ENCODE data around the gene RCHY1.
"Not testable (repeated sequence)": the region's sequence is repeated elsewhere in the genome, so short reads cannot be mapped to it uniquely, and the experiment has no call there.

The RCHY1 gene

DNA sequence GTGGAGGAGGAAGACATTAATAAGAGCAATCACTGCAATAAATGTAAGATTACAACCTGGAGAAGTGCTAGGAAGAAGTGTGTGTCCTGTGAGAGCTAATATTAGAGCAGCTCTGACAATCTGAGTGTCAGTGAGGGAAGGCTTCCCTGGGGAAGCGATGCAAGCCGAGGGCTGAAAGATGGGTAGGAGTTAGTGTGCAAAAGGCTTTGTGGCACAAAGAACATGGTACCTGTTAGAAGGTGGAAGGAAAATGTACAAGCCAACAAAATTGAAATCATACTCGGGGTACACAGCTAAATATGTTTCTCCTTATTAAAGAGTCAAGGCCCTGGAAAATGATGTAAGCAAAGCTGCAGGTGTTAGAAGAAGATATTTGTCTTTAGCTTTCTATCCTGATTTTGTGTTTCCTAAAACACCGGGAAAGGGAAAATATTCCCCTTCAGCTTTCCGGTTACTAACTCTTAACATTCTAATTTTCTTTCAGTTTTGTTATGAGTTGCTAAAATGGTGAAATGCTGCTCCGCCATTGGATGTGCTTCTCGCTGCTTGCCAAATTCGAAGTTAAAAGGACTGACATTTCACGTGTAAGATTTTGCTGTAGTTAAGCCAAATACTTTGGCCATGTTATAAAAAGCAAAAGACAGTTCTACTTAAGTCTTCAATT is 878 bp upstream of the RCHY1 start:
- no peak for DNase-seq

DNA sequence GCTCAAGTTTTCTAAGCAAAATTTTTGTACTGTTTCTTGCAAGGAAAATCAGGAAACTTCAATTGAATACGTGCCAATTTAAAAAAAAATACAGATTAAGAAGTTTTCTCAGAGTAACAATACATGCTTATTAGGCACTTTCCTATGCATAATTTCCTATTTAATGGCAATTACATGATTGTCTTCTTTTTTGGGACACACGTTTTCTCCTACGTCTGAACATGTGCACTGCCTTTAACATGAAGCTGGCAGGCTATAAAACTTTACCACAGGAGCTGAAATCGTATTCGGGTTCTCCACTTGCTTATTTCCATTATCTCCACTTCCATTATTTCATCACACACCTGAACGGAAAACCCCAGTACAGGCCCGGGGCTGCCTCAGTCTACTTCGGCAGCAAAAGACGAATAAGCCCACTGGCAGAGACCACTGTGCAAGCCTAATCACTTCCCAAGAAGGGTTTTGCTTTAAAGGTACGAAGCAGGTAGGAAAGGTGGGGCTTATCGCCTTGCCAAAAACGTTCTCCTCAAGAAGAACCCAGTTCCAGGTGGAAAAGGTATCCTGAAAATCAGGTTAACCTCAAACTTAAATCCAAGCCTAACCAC is 575 bp downstream of the RCHY1 start:
- no peak for DNase-seq

DNA sequence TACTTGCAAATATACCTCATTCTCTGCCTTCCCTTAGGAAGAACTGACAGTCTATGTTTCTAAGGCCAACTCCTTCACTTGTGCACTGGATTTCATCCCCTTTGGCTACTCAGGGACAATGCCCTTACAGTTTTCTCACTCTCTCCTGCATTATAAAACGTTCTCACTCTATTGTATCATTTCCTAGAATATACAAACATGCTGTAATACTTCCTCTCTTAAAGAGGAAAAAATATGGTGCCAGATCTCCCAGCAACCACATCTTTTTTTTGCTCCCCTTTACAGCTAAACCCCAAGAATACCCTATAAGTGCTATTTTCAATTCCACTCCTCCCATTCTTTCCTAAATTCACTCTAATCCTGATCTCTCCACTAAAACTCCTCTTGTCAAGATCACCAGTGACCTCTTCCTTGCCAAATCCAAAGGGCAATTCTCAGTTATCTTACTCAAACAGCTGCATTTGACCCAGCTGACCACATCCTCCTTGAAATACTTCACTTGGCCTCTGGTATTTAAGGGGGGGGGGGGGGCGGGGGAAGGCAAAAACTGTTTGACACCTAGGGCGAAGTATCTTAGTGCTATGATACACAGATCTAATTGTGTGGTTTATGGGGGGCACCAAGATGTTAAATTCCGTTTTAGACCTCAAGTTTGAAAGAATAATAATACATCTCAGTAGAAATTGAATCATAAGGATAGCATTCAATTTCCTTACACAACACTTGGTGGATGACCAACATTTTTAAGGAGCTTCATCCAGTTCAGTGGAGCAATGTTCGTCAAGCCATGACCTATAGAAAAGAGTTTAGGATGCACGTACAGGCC is 1.6 kb downstream of the RCHY1 start:
- no peak for DNase-seq

DNA sequence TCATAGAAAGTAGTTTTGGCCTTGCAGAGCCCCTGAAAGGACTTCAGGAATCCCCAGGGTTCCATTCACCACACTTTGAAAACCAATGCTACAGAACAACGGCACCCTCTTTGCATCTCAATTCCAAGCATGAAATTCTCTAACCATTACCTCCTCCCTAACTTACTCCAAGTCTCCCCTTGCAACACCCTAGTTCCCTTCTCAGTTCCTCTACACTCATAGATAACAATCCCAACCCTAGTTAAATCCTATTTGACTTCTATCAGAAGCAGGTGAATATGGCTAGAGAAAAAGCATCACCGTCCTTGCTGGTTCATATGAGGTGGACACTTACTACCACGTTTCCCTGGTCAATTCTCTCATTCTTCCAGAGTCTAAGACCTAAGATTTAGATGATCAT is 2.4 kb downstream of the RCHY1 start:
- no peak for DNase-seq

- not testable (repeated sequence) for DNase-seq
These were observed 4.6 kb downstream of the RCHY1 start for GRCh38 chr4:75509592-75509991.

DNA sequence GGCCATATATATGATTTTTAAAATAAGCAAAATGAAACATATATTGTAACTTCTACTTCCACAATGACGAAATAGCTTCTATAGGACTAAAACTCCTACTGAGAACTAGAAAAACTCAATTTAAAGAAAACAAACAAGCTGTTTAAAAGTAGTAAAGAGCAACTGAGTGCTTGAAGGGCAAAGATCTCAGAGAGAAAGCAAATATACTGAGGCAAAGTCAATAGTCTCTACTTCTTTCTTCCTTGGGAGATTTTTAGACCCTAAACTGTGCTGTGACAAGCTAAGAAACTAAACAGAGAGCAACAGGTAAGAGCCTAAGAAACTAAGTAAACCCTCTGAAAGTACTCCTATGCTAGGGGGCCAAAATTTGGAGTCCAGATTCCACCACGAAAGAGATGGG is 8.6 kb downstream of the RCHY1 start:
- no peak for DNase-seq

DNA sequence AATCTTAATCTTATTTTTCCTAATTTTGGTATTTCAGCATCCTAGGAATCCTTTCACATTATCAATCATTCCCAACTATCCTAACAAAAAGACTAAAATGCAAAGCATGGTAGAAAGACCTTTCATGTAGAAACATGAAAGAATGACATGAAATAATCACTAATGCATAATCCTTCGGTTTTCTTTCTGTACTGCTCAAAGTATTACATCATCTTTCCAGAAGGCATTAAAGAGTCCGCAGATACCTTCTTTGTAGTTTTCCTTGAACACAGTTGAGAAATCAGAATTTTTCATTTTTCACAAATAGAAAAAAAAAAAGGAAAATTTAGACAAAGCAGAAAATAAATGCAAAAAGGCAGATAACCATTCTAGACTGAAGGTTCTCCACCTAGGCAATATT is 11.5 kb downstream of the RCHY1 start:
- no peak for DNase-seq

GRCh38 chr4:75499900-75500299 is 14.3 kb downstream of the RCHY1 start:
- DNase-seq: no peak

- DNase-seq: no peak
These were observed 16.2 kb downstream of the RCHY1 start for GRCh38 chr4:75498041-75498440.

- DNase-seq: no peak
These were observed 17.1 kb downstream of the RCHY1 start for GRCh38 chr4:75497133-75497532.

DNA sequence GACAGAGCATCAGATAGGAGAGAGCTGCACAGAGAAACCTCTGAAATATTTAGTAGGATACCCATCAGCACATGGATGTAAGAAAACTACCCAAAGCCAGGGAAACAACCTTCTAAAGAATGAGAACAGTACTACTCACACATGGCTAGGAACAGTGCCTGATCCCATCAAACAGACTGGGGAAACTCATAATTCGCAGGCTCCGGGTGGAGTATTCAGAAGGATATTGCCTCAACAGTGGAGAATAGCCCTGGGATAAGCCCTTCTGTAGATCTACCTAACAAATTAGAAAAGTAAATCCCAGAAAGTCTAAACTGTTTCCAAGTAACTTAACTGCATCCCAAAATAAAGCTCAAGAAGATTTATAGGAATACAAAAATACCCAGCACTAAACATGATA is 17.8 kb downstream of the RCHY1 start:
- DNase-seq: no peak

GRCh38 chr4:75495476-75495875 is 18.7 kb downstream of the RCHY1 start:
- DNase-seq: no peak

DNA sequence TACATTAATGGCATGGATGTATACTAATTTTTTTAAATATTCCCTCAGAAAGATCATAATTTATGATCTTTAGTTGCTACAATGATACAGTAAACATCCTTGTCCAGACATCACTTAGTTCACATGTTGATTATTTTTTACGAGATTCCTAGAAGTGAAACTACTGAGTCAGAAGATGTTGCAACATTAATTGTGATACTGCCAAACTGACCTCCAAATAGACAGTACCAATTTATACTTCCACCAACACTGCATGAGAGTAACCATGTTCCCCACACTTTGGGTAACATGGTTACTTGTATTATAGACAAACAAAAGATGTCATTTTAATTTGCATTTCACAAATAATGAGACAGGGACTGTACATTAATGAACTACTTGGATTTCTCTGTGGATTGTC is 19.6 kb downstream of the RCHY1 start:
- DNase-seq: no peak

- DNase-seq: no peak
These were observed 24.0 kb downstream of the RCHY1 start for GRCh38 chr4:75490155-75490554.

GRCh38 chr4:75484190-75484589 is 30.0 kb downstream of the RCHY1 start:
- DNase-seq: no peak

- no peak for DNase-seq
These were observed 37.0 kb downstream of the RCHY1 start for GRCh38 chr4:75477201-75477600.

DNA sequence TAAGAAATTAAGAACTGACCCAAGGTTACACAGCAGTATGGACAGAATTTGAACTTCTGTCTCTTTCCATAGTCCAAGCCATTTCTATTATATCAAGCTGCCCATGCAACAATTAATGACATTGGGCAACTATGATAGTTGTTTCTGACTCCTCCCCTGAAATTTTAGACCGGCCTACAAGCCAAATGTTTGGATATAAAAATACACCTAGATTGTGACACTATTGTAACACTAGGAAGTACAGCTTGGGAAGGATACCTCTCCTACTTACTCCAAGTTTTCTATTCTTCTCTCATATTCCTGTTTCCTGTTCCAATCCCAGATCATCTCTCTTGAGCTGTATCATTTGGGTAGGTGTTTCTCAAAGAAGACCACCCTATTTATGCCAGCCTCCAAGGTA is 43.5 kb downstream of the RCHY1 start:
- no peak for DNase-seq

DNA sequence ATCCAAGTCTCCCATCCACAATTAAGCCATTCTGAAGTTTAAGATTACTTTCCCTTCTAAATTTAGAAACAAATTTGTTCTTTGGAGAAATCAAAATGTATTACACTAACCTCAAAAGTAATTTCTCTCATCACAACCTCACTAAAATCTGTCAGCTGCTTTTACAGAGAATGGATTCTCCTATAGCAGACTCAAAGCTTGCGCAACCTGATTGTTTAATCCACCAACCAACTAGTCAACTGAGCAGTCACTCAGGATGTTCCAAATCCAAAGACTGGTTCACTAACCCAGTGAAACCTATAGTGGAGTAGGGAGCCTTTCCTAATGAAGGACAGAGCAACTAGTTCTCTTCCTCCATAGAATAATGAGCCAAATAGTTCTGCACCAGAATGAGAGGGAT is 44.3 kb downstream of the RCHY1 start:
- DNase-seq: no peak

- DNase-seq: no peak
These were observed 56.8 kb downstream of the RCHY1 start for GRCh38 chr4:75457365-75457764.

GRCh38 chr4:75434105-75434504 is 80.1 kb downstream of the RCHY1 start:
- no peak for DNase-seq

GRCh38 chr4:75432683-75433082 is 81.5 kb downstream of the RCHY1 start:
- DNase-seq: no peak

DNA sequence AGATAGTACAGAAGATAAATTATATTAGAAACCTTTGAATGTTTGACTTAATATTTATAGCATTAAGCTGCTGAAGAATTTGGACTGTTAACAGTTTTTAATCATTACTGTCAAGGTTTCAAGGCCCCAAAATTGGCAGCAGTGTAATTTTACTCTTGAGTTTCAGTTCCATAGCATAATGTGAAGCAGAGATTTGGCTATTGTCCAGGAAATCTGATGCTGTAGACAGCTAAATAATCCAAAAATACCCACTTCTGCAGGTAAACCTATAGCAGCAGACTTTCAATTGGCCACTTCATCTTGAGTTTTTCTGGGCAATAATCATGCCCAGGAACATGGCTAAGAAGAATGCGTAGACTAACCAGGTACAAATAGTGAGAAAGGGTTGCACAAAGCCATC is 85.0 kb downstream of the RCHY1 start:
- peak; percentile 39 for DNase-seq

All from DMS79 (cell line).